Activated CD8-positive, alpha-beta memory T cell treated with anti-CD3 and anti-CD28 coated beads, Interleukin-2, amount 50 U/mL, for 48 hours (primary cell): Measurements from ENCODE around the gene ICA1.
A peak's percentile ranks its signal among the peaks of the same experiment; 100 is the strongest.
"Not testable (repeated sequence)": the region's sequence is repeated elsewhere in the genome, so short reads cannot be mapped to it uniquely, and the experiment has no call there.

Experiments
- DNase-seq: peaks from one replicate; pipeline ENCODE4 v3.0.0-alpha.2; 2020

Gene ICA1

DNA sequence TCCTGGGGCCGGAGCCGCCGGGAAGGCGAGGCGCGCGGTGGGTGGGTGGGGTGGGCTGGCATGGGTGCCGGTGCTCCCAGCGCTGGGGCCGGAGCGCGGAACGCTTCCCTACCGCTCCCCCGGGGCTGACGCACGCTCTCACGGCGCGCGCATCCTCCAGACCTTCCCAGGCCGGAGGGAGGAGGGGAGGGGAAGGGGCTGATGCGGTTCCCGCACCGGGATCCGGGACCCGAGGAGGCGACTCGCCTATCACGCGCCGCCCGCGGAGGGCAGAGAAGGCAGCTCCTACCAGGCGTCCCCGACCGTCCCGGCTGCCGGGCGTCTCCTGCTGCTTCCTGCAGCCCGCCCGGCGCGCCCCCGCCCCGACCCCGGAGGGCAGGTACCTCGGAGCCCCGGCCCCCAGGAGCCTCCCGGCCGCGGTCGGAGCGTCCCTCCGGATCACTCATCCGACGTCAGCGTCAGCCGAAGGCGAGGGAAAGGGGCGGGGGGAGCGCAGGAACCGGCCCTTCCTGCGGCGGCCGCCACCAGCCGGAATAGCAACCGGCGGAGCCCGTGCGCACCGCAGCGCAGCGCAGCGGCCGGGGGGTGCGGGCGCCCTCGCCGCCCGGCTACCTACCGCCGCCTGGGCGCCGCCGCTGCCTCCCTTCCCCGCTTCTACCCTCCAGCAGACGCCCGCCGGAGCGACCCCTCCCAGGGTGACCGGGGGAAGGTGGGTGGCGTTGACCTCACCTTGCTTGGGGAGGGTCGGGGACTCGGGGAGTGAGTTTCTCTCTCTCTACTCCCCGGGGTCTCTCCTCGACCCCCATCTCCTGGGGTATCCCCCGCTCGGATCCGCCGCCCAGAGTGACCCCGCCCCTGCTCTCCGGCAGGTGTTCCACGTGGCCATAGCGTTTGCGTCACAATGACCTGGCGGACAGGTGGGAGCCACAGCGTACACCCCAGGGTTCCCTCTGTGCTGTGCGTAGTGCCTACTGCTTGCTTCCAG is at the start of gene ICA1:
TSS of gene ICA1 (minus strand) at position 457 of the 985 bp plus-strand sequence. CDS start 26,241 bp downstream, outside the sequence.
- DNase-seq = peak; percentile 65

DNA sequence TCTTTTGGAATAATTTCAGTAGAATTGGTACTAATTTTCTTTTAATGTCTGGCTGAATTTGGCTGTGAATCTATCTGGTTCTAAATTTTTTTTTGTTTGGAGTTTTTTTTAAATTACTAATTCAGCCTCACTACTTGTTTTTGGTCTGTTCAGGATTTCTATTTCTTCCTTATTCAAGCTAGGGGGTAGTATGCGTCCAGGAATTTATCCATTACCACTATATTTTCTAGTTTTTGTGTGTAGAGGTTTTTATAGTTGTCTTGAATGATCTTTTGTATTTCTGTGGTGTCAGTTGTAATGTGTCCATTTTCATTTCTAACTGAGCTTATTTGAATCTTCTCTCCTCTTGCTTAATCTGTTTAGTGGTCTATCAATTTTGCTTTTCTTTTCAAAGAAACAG is 48.9 kb upstream of the ICA1 start:
- DNase-seq = no peak

GRCh38 chr7:8305625-8306388 is 43.8 kb upstream of the ICA1 start:
- DNase-seq = no peak

DNA sequence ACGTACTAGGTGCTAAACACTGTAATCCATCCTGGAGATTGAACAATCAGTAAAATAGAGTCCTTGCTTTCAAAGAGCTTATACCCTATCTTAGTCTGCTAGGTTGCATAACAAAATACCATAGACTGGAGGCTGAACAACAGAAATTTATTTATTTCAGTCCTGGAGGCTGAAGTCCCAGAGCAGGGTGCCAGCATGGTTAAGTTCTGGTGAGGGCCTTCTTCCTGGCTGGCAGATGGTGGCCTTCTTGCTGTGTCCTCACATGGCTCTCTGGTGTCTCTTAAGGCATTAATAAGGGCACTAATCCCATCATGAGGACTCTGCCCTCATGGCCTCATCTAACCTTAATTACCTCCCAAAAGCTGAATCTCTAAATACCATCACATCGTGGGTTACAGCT is 43.1 kb upstream of the ICA1 start:
- no peak for DNase-seq

- no peak for DNase-seq
These were observed 42.0 kb upstream of the ICA1 start for GRCh38 chr7:8303904-8304528.

DNA sequence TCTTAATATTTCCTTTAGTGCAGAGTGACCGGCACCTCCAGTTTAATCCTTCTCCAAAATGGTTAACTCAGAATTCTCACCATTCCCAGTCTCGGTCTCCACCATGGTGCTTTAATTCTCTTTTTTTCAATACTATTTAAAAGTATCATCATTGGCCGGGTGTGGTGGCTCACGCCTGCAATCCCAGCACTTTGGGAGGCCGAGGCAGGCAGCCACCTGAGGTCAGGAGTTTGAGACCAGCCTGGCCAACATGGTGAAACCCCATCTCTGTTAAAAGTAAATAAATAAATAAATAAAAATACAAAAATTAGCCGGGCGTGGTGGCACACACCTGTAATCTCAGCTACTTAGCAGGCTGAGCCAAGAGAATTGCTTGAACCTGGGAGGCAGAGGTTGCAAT is 35.1 kb upstream of the ICA1 start:
- not testable (repeated sequence) for DNase-seq

- no peak for DNase-seq
These were observed 34.3 kb upstream of the ICA1 start for GRCh38 chr7:8296362-8296659.

DNA sequence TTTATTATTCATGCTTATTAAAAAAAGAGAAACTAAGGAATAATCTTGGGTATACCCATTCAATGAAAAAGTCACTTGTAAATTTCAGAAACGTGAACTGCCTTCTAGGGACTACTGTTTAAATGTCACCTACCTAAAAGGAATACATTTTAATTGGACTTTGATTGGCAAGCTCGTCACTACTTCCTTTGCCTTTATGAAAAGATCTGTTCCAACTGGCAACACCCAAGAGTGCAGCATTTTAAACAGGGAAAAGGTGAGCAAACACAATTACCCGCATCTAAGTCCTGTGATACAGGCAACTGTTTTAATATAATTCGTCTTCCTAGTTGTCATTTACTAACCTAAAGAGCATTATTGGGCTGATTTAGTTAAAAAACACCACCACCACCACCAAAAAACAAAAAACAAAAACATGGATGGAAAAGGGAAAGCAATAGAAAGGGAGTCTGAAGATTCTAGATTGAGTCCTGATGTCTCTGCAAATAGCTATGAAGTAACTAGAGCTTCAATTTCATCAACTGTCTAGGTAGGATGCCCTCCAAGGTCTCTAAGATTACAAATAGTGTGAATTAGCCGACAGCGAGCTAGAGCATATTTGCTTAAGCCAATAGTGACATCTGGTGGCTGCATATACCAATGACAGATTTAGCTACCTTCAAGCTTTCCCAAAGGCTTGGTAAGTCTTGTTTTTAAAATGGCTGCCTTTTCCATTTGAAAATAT is 33.8 kb upstream of the ICA1 start:
- no peak for DNase-seq

- no peak for DNase-seq
These were observed 29.6 kb upstream of the ICA1 start for GRCh38 chr7:8291397-8292141.

- DNase-seq = no peak
These were observed 28.8 kb upstream of the ICA1 start for GRCh38 chr7:8290645-8291308.

GRCh38 chr7:8286118-8286517 is 24.2 kb upstream of the ICA1 start:
- no peak for DNase-seq

DNA sequence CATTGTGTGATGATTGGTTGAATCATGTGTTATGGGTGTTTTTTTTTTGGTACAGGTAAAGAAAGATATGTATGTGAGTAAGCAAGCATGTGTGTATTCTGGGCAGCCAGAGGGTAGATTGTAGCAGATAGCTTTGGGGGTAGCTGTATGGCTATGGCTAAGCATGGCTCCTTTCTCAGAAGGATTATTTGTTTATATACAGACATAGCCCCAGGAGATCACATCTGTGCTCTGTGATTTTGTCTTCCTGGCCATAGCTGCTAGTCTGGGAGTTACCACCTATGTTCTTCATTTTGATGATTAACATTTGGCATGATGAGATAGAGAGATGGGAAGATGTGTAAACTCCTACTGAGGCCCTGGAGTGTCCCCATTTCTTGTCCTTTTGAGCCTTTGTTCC is 23.2 kb upstream of the ICA1 start:
- DNase-seq = no peak

DNA sequence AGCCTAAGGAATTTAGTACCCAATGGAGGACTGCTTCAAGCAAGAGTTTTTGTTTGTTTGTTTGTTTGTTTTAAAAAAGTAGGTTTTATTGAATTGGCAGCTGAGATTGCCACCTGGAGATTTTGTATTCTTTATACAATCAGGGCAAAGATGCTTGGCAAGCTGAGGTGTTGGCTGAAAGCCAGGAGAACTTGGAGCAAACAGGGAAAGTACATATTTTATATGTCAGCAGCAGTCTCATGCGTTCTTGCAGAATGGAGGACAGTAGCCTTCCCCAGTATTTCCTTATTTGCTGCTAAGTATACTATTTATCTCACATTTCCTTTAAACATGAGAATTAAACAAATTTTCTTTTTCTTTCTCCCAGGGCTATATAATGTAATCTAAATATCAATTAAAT is 22.6 kb upstream of the ICA1 start:
- DNase-seq = no peak

DNA sequence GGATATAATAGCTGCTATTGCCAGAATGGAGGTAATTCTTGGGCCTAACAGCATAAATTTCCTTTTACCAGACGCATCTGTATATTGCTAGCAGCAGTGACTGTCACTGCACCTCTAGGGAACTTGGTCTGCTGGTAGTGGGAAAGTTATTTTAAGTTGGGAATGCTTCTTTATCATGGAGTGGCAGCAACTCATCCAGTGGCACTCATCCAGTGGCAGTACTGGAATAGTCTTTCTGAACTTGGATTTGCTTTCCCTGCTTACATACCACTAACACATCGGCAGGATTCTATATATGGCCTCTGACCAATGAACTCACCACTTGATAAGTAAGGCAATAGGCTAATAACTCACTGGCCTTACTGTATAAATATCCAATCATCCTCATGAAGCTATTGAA is 22.0 kb upstream of the ICA1 start:
- DNase-seq = no peak

DNA sequence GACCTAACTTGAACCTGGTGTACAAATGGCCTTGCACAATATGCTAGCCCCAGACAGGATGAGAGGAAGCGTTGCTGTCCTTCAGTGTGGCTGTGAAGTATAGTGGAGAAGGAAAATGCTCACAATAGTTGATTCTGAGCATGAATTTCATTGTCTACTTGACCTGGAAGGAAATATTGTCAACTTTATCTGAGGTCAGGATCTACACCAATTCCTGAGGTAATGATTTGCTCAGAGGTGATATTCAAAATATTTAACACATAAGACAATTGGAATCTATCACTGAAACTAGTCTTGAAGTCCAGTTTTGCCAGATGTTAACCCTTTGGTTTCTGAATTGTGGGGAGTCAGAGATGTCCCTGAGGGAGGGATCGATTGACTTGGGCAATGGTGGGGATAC is 20.9 kb upstream of the ICA1 start:
- DNase-seq = no peak

- DNase-seq = no peak
These were observed 20.2 kb upstream of the ICA1 start for GRCh38 chr7:8282162-8282561.

GRCh38 chr7:8278183-8278582 is 16.2 kb upstream of the ICA1 start:
- no peak for DNase-seq

DNA sequence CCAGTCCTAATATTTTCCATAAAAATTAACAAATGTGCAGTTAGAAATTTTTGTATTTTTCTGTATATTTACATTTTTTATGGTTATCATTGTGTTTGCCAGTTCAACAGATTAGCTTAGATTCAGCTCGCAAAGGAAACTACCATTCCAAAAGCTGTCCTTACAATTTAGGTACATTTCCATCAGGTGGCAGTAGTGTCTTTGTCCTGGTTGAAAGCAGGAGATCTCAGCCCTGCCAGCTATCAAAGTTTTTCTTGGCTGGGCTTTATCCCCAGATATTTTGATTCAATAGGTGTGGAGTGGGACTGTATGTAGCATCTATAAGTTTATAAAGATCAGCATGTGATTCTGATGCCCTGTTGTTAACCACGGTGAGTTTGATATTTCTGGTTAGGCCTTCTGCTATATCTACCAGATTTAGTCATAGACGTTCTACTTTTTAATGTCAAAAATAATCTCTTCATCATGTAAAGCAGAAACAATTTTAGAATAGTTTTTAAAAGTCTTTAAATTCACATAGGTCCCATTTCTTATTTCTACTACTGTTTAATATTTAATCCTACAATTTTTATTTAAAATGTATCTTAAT is 15.5 kb upstream of the ICA1 start:
- DNase-seq = no peak

DNA sequence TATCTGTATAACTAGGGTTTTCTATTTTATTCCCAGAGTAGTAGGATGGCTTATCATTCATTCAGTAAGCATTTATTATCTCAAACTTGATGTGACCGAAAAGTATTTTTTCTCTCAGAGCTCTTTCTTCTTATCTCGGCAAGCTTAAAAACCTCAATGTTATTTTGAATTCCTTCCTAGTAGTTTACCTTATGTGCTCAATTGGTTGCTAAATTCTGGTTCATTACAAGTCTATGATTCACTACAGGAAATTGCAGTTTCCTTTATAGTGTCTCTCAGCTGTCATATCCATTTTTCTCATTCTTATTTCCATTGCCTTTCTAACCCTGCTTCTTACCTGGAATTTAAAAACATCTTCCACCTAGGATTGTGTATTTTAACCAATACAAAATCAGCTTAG is 12.6 kb upstream of the ICA1 start:
- no peak for DNase-seq

- no peak for DNase-seq
These were observed 10.0 kb upstream of the ICA1 start for GRCh38 chr7:8271960-8272359.

- DNase-seq = no peak
These were observed 1.1 kb upstream of the ICA1 start for GRCh38 chr7:8263048-8263447.
